GM12878 (cell line): ENCODE results near the gene GRIN2C.

ENCODE experiments used
- CHD4 ChIP-seq: fragments of 200-600 bp; sonication (generic); IDR thresholded peaks from 2 replicates; pipeline ENCODE4 v1.6.1; 2016; ENCODE audit warnings: mild to moderate bottlenecking
- EGR1 ChIP-seq, 2 experiments: IDR thresholded peaks; 1 replicate in 1 of 2; 2 replicates in 1 of 2; pipeline ENCODE4 v1.6.1; 2011 to 2012; ENCODE audit warnings: low read depth in 2 of 2, low read length in 2 of 2, borderline replicate concordance in 1 of 2, mild to moderate bottlenecking in 1 of 2, moderate library complexity in 1 of 2
- EP300 ChIP-seq, 2 experiments: fragments of 150-350 bp in 1 of 2; IDR thresholded peaks; 2 replicates each; pipeline ENCODE4 v1.6.1; 2011 to 2012; ENCODE audit warnings: low read depth in 2 of 2, low read length in 2 of 2, borderline replicate concordance in 1 of 2, improper control_type of control experiment in 1 of 2, inconsistent platforms in 1 of 2; ENCODE audit not compliant: control insufficient read depth in 1 of 2
- LARP7 ChIP-seq: fragments of 450-650 bp; IDR thresholded peaks from 2 replicates; pipeline ENCODE4 v1.6.1; 2017; ENCODE audit warnings: mild to moderate bottlenecking
- NR2C2 ChIP-seq: IDR thresholded peaks from 2 replicates; pipeline ENCODE4 v1.6.1; 2011; ENCODE audit warnings: borderline replicate concordance, low read depth; ENCODE audit not compliant: control insufficient read depth, insufficient read length
- RFX5 ChIP-seq: IDR thresholded peaks from 2 replicates; pipeline ENCODE4 v1.6.1; 2011; ENCODE audit warnings: low read depth, low read length, improper control_type of control experiment
- TBL1XR1 ChIP-seq: IDR thresholded peaks from 2 replicates; pipeline ENCODE4 v1.6.1; 2012; ENCODE audit warnings: low read depth, low read length, improper control_type of control experiment
- TF ChIP-seq, protein P1 (sequence below): IDR thresholded peaks from 2 replicates; pipeline ENCODE4 v1.6.1; 2012; ENCODE audit warnings: mild to moderate bottlenecking, low read depth, low read length
- TF ChIP-seq, protein P2 (sequence below): fragments of 450-650 bp; IDR thresholded peaks from 2 replicates; pipeline ENCODE4 v1.6.1; 2014; ENCODE audit warnings: mild to moderate bottlenecking
- TF ChIP-seq, protein P3 (sequence below), 3 experiments: IDR thresholded peaks in 2 of 3; conservative IDR thresholded peaks in 1 of 3; 2 replicates each; pipeline ENCODE4 v1.5.1; 2011; ENCODE audit warnings: low read depth in 3 of 3, low read length in 3 of 3, mild to moderate bottlenecking in 3 of 3, control low read depth in 2 of 3, moderate library complexity in 2 of 3, inconsistent platforms in 1 of 3, mixed read lengths in 1 of 3; ENCODE audit not compliant: control insufficient read depth in 2 of 3, insufficient read depth in 1 of 3; ENCODE audit errors: extremely low read depth in 1 of 3

DNA sequence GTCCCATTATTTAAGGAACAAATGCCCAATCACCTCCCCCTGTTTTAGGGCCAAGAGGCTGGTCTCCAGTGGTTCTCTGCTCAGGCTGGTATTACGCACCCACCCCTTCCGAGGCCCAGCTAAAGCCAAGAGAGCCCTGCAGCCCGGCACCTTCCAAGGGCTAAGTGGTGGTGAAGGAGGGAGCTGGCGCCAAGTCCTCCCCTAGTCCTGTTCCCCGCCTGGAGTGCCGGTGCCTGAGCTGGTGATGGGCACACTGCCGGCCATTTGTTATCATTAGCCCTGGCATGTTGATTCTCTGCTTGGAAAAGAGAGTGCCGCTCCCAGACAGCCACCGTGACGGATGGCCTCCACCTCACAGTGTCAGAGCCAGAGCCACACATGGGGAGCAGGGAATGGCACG is 31.9 kb downstream of the GRIN2C start:
- TF ChIP-seq, protein P1, sequence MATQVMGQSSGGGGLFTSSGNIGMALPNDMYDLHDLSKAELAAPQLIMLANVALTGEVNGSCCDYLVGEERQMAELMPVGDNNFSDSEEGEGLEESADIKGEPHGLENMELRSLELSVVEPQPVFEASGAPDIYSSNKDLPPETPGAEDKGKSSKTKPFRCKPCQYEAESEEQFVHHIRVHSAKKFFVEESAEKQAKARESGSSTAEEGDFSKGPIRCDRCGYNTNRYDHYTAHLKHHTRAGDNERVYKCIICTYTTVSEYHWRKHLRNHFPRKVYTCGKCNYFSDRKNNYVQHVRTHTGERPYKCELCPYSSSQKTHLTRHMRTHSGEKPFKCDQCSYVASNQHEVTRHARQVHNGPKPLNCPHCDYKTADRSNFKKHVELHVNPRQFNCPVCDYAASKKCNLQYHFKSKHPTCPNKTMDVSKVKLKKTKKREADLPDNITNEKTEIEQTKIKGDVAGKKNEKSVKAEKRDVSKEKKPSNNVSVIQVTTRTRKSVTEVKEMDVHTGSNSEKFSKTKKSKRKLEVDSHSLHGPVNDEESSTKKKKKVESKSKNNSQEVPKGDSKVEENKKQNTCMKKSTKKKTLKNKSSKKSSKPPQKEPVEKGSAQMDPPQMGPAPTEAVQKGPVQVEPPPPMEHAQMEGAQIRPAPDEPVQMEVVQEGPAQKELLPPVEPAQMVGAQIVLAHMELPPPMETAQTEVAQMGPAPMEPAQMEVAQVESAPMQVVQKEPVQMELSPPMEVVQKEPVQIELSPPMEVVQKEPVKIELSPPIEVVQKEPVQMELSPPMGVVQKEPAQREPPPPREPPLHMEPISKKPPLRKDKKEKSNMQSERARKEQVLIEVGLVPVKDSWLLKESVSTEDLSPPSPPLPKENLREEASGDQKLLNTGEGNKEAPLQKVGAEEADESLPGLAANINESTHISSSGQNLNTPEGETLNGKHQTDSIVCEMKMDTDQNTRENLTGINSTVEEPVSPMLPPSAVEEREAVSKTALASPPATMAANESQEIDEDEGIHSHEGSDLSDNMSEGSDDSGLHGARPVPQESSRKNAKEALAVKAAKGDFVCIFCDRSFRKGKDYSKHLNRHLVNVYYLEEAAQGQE: no peak
- no peak for TF ChIP-seq NR2C2
- TF ChIP-seq EGR1 (IDR thresholded peaks at IDR 0.05; ENCODE audit: borderline replicate concordance in 1 of 2, low read depth in 2 of 2, low read length in 2 of 2): no peak
- TF ChIP-seq LARP7: no peak
- no peak for TF ChIP-seq EP300 (IDR thresholded peaks at IDR 0.05; ENCODE audit: borderline replicate concordance in 1 of 2, control insufficient read depth in 1 of 2, low read depth in 2 of 2, low read length in 2 of 2)
- TF ChIP-seq, protein P2, sequence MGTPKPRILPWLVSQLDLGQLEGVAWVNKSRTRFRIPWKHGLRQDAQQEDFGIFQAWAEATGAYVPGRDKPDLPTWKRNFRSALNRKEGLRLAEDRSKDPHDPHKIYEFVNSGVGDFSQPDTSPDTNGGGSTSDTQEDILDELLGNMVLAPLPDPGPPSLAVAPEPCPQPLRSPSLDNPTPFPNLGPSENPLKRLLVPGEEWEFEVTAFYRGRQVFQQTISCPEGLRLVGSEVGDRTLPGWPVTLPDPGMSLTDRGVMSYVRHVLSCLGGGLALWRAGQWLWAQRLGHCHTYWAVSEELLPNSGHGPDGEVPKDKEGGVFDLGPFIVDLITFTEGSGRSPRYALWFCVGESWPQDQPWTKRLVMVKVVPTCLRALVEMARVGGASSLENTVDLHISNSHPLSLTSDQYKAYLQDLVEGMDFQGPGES: no peak
- TF ChIP-seq TBL1XR1: no peak
- TF ChIP-seq, protein P3, sequence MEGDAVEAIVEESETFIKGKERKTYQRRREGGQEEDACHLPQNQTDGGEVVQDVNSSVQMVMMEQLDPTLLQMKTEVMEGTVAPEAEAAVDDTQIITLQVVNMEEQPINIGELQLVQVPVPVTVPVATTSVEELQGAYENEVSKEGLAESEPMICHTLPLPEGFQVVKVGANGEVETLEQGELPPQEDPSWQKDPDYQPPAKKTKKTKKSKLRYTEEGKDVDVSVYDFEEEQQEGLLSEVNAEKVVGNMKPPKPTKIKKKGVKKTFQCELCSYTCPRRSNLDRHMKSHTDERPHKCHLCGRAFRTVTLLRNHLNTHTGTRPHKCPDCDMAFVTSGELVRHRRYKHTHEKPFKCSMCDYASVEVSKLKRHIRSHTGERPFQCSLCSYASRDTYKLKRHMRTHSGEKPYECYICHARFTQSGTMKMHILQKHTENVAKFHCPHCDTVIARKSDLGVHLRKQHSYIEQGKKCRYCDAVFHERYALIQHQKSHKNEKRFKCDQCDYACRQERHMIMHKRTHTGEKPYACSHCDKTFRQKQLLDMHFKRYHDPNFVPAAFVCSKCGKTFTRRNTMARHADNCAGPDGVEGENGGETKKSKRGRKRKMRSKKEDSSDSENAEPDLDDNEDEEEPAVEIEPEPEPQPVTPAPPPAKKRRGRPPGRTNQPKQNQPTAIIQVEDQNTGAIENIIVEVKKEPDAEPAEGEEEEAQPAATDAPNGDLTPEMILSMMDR (IDR thresholded peaks at IDR 0.05 in 2 of 3, conservative IDR thresholded peaks at IDR 0.05 in 1 of 3; ENCODE audit: control insufficient read depth in 2 of 3, extremely low read depth in 1 of 3, insufficient read depth in 1 of 3, low read depth in 3 of 3, low read length in 3 of 3): no peak
- TF ChIP-seq RFX5: no peak
- no peak for TF ChIP-seq CHD4
